ENCODE results near the gene FBXW5.

Gene FBXW5

DNA sequence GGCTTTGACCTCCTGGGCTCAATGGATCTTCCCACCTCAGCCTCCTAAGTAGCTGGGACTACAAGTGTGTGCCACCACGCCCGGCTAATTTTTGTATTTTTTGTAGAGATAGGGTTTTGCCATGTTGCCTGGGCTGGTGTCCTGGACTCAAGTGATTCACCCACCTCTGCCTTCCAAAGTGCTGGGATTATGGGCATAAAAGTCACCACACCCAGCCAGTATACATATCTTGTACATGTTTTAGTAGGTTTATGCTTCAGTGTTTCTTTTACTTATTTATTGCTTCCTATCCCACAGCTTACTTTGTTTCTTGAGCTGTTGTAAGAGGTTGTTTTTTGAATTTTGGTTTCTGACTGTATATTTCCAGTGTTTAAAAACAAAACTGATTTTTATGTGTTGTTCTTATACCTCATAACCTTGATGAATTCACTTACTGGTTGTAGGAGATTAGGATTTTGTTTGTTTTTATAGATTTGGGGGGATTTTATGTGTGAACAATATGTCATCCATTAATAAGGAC lies 12.9 kb downstream of the FBXW5 start:
- no peak for DNase-seq

DNA sequence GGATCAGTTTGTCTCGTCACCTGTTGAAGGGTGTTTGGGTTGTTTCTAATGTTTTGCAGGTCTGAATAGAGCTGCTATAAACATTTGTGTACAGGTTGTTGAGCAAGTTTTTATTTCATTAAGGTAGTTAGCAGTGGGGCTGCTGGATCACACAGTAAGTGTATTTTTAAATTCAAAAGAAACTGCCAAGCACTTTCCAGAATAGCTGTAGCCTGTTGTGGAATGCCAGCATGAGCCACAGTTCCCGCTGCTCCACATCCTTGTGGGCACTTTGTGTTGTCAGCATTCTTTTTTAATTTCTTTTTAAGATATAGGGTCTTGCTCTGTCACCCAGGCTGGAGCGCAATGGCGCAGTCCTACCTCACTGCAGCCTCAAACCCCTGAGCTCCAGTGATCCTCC lies 14.5 kb downstream of the FBXW5 start:
- DNase-seq: no peak

GRCh38 chr9:136928591-136928990 lies 15.9 kb downstream of the FBXW5 start:
- DNase-seq: no peak

- no peak for DNase-seq
Measured at GRCh38 chr9:136927343-136928271, 16.9 kb downstream of the FBXW5 start.

DNA sequence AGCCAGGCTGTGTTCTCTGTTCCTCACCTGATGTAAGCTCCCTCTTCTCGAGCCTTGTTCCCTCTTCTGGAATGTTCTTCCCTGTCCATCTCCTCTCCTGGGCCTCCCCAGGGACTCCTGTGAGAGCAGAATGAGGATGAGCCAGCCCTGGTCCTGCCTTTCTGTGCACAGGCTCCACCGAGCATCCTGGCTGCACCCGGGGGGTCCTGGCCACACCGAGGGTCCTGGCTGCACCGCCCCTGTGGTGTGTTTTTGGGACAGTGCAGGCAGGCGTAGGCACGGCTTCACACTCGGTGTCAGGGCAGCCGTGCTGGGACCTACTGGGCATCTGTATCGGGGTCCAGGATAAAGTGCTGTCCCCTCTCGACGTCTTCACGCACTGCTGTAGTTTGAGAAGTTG lies 17.8 kb downstream of the FBXW5 start:
- DNase-seq: no peak

- no peak for DNase-seq
Measured at GRCh38 chr9:136926154-136926704, 18.3 kb downstream of the FBXW5 start.

- no peak for DNase-seq
Measured at GRCh38 chr9:136925414-136926153, 19.0 kb downstream of the FBXW5 start.

DNA sequence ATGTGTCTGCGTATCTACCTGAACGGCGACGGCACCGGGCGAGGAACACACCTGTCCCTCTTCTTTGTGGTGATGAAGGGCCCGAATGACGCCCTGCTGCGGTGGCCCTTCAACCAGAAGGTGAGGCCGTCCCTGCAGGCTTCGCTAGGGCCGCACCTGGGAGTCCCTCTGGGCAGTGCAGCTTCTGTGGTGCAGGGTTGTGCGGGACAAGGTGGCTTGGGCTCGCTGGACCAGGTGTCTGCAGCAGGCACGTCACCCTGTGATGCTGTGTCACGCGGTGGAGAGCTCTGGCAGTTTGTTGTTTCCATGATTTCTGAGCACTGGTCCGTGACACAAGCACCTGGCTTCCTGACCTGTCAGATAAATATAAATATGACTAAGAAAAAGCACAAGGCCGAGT lies 20.7 kb downstream of the FBXW5 start:
- DNase-seq: no peak

GRCh38 chr9:136922540-136922939 lies 22.0 kb downstream of the FBXW5 start:
- no peak for DNase-seq

GRCh38 chr9:136921718-136922117 lies 22.8 kb downstream of the FBXW5 start:
- DNase-seq: no peak

DNA sequence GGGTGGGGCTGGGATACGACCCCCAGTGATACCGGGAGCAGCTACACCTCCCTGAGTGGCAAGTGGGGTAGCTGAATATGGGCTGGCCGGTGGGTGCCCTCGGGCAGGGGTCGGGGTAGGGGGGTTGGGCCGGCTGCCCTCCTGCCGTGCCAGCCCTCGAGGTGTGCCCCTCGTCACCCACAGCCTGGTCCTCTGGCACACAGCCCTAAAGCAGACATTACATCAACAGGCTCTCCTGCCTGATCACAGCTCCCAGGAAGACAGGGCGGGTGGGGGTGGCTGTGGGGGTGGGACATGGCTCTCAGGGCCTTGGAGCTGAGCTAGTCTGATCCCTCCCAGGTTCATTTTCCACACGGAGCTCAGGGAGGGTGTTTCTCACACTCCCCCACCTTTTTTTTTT lies 23.2 kb downstream of the FBXW5 start:
- no peak for DNase-seq

- DNase-seq: no peak
Measured at GRCh38 chr9:136920734-136921231, 23.8 kb downstream of the FBXW5 start.

GRCh38 chr9:136920069-136920468 lies 24.5 kb downstream of the FBXW5 start:
- DNase-seq: no peak

DNA sequence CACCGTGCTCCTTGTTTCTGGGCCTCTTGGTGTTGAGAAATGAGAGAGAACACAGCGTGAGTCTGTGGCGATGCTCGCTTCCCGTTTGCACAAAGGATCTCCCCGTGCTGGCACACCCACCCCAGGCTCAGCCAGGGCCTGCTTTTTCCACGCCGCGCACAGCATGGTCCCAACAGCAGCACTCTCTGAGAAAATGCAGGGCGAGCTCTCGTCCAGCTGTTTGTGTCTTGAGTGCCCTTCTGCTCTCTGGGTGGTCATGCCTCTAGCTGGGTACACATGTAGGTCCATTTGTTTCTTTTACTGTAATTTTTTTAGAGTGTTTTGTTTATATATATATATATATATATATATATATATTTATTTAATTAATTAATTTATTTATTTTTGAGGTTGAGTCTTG lies 26.6 kb downstream of the FBXW5 start:
- no peak for DNase-seq

GRCh38 chr9:136916330-136917184 lies 28.0 kb downstream of the FBXW5 start:
- DNase-seq: no peak

- DNase-seq: no peak
Measured at GRCh38 chr9:136915632-136916329, 28.8 kb downstream of the FBXW5 start.

DNA sequence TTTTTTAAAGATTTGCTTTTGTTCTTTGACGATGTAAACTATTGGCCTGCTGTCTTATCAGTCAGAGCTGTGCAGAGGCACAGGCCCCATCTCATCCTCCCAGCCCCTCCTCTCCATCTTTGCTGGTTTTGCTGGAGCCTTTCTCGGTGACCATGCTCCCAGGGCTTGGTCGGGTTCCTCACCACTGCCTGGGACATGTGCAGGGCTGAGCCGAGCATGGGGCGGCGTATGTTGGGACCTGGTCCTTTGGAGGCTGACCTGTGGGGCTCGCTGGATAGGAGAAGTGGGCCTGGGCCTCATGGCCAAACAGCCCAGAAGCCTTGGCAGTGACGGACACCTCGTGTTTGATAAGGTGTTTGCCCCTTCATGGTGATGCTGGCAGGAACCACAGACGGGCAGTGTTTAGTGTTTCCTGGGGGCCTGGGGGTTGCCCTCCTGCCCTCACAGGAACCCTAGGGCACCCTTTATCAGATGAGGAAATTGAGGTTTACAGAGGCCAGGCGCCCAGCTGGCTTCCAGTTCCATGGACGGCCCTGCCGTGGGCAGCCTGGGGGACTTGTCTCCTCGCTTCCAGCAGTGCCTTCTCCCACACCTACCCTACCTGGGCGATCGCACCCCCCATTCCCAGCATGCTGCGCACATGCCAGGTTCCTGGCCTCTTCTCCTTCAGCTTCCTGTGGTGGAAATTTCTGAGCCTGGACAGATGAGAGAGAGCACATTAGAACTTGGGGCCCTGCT lies 30.7 kb downstream of the FBXW5 start:
- no peak for DNase-seq

DNA sequence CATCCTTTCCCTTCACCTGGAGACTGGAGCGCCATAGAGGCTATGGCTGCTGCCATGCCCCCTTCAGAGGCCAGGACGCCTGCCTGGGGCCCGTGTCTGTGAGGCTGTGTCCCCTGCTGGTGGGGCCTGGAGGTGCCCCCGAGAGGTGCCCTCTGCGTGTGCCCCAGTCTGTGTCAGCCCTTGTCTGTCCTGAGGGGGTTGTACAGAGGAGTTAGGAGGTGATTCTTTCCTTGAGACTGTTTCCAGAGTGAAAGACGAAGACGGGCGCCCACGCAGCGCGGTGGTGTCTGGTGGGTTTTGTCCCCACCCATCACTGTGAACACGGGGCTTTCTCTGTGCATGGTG lies 33.7 kb downstream of the FBXW5 start:
- no peak for DNase-seq

GRCh38 chr9:136910197-136910900 lies 34.2 kb downstream of the FBXW5 start:
- no peak for DNase-seq

All from NCI-H2081 treated with DMSO at 0.1 percent for 48 hours (cell line).